ENCODE data around the gene ARID2.

ARID2 gene

GRCh38 chr12:45852508-45852907 lies 123.0 kb downstream of the ARID2 start:
- Histone ChIP-seq H2AK5ac (ENCODE audit: low read length, severe bottlenecking) (no peak overlapping the region), H3K36me3 (ENCODE audit: control insufficient read depth in 1 of 2, insufficient read depth in 2 of 2, low read depth in 1 of 2, low read length in 2 of 2) (peaks cover 20 to 69% of the 10 kb centered on the region in 2 experiments), H3K27me3 (ENCODE audit: control insufficient read depth in 1 of 2, insufficient read depth in 1 of 2, low read length in 2 of 2) (no peaks in the 10 kb centered on the region), H2BK12ac (ENCODE audit: low read length in 2 of 2) (no peak overlapping the region), H3K4me2 (ENCODE audit: low read length, poor library complexity, severe bottlenecking) (no peak overlapping the region), H2BK5ac (ENCODE audit: low read depth, low read length, poor library complexity, severe bottlenecking) (no peak overlapping the region), H3K9me3 (ENCODE audit: control insufficient read depth, low read length) (no peaks in the 10 kb centered on the region), H3K79me1 (replicated peaks; ENCODE audit: low read length, poor library complexity, severe bottlenecking) (peaks cover 7% of the 10 kb centered on the region), H4K91ac (ENCODE audit: low read length) (no peak overlapping the region), H3K4me1 (ENCODE audit: control insufficient read depth, insufficient read depth, low read depth, low read length) (no peaks in the 10 kb centered on the region), H3K4me3 (ENCODE audit: insufficient read depth in 1 of 2, low read depth in 1 of 2, low read length in 2 of 2) (no peak overlapping the region), H3K9ac (ENCODE audit: low read length) (no peak overlapping the region), H2BK120ac (ENCODE audit: low read depth, low read length) (no peak overlapping the region), H3K18ac (ENCODE audit: low read depth in 1 of 2, low read length in 2 of 2) (no peak overlapping the region), H2AFZ (ENCODE audit: low read depth, low read length) (no peak overlapping the region), H4K8ac (ENCODE audit: low read length) (no peak overlapping the region), H3K27ac (ENCODE audit: low read length, poor library complexity, severe bottlenecking) (no peak overlapping the region), H3K23ac (ENCODE audit: low read length in 2 of 2) (no peak overlapping the region), H3K14ac (ENCODE audit: low read length in 2 of 2) (no peak overlapping the region), H3K4ac (ENCODE audit: low read depth in 1 of 2, low read length in 2 of 2) (no peak overlapping the region), H2BK15ac (ENCODE audit: low read depth, poor library complexity, severe bottlenecking) (no peak overlapping the region)
- 99% methylated on average over 5 of the region's 7 CpGs for WGBS
- DNase-seq = no peak

DNA sequence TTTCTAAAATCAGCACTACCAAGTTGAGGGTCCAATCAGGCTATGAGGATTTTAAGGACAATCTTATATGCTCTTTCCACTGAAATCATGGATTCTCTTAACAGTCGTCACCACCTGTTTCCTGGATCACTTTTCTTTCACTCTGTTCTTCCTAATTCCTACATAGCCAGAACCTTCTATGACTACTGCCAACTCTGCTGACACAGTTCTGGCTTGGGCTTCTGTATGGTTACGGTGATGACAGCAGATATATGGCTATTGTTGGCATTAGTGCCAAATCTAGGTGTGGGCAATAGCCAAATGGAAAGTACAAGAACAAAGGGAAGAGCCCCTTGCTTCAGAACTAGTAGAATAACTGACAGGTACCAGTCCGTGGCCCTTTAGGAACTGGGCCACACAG lies 124.0 kb downstream of the ARID2 start:
- 98% methylated on average over 3 of the region's 3 CpGs for WGBS
- H3K4me3 ChIP-seq (ENCODE audit: insufficient read depth in 1 of 2, low read depth in 1 of 2, low read length in 2 of 2) = no peak overlapping the region
- no peak overlapping the region for H2AFZ ChIP-seq (ENCODE audit: low read depth, low read length)
- no peaks in the 10 kb centered on the region for H3K4me1 ChIP-seq (ENCODE audit: control insufficient read depth, insufficient read depth, low read depth, low read length)
- no peak overlapping the region for H4K91ac ChIP-seq (ENCODE audit: low read length)
- H3K4me2 ChIP-seq (ENCODE audit: low read length, poor library complexity, severe bottlenecking) = no peak overlapping the region
- no peak overlapping the region for H2BK120ac ChIP-seq (ENCODE audit: low read depth, low read length)
- H3K9ac ChIP-seq (ENCODE audit: low read length) = no peak overlapping the region
- no peak overlapping the region for H4K8ac ChIP-seq (ENCODE audit: low read length)
- H2BK5ac ChIP-seq (ENCODE audit: low read depth, low read length, poor library complexity, severe bottlenecking) = no peak overlapping the region
- no peak overlapping the region for H2BK15ac ChIP-seq (ENCODE audit: low read depth, poor library complexity, severe bottlenecking)
- no peak for DNase-seq
- no peak overlapping the region for H3K23ac ChIP-seq (ENCODE audit: low read length in 2 of 2)
- H3K9me3 ChIP-seq (ENCODE audit: control insufficient read depth, low read length) = no peaks in the 10 kb centered on the region
- peaks cover 20 to 66% of the 10 kb centered on the region in 2 experiments for H3K36me3 ChIP-seq (ENCODE audit: control insufficient read depth in 1 of 2, insufficient read depth in 2 of 2, low read depth in 1 of 2, low read length in 2 of 2)
- no peak overlapping the region for H2AK5ac ChIP-seq (ENCODE audit: low read length, severe bottlenecking)
- H3K27ac ChIP-seq (ENCODE audit: low read length, poor library complexity, severe bottlenecking) = no peak overlapping the region
- no peaks in the 10 kb centered on the region for H3K27me3 ChIP-seq (ENCODE audit: control insufficient read depth in 1 of 2, insufficient read depth in 1 of 2, low read length in 2 of 2)
- peaks cover 7% of the 10 kb centered on the region for H3K79me1 ChIP-seq (replicated peaks; ENCODE audit: low read length, poor library complexity, severe bottlenecking)
- H3K14ac ChIP-seq (ENCODE audit: low read length in 2 of 2) = no peak overlapping the region
- no peak overlapping the region for H2BK12ac ChIP-seq (ENCODE audit: low read length in 2 of 2)
- no peak overlapping the region for H3K4ac ChIP-seq (ENCODE audit: low read depth in 1 of 2, low read length in 2 of 2)
- no peak overlapping the region for H3K18ac ChIP-seq (ENCODE audit: low read depth in 1 of 2, low read length in 2 of 2)

DNA sequence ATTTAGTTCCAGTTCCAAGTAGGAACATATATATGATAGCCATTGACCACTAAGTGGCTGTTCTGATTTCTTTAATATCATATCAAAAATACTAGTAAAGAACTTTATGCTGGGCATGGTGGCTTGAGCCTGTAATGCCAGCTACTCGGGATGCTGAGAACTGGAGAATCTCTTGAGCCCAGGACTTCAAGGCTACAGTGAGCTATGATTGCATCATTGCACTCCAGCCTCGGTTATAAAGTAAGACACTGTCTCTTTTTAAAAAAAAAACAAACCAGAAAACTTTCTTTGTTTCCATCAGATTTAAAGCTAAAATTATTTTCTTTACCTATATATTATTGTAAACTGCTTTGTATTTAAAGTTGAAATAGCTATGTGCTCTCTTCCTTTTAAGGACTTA lies 133.8 kb downstream of the ARID2 start:
- H3K27me3 ChIP-seq (ENCODE audit: control insufficient read depth in 1 of 2, insufficient read depth in 1 of 2, low read length in 2 of 2) = no peaks in the 10 kb centered on the region
- no peak overlapping the region for H3K27ac ChIP-seq (ENCODE audit: low read length, poor library complexity, severe bottlenecking)
- no peak overlapping the region for H3K4ac ChIP-seq (ENCODE audit: low read depth in 1 of 2, low read length in 2 of 2)
- H3K4me1 ChIP-seq (ENCODE audit: control insufficient read depth, insufficient read depth, low read depth, low read length) = no peaks in the 10 kb centered on the region
- no peak overlapping the region for H4K91ac ChIP-seq (ENCODE audit: low read length)
- H3K9me3 ChIP-seq (ENCODE audit: control insufficient read depth, low read length) = no peaks in the 10 kb centered on the region
- H4K8ac ChIP-seq (ENCODE audit: low read length) = no peak overlapping the region
- no peak overlapping the region for H3K9ac ChIP-seq (ENCODE audit: low read length)
- WGBS = 95% methylated on average over 1 of the region's 2 CpGs
- H2BK15ac ChIP-seq (ENCODE audit: low read depth, poor library complexity, severe bottlenecking) = no peak overlapping the region
- DNase-seq = no peak
- H2AFZ ChIP-seq (ENCODE audit: low read depth, low read length) = no peak overlapping the region
- no peak overlapping the region for H2BK12ac ChIP-seq (ENCODE audit: low read length in 2 of 2)
- H3K23ac ChIP-seq (ENCODE audit: low read length in 2 of 2) = no peak overlapping the region
- H2BK5ac ChIP-seq (ENCODE audit: low read depth, low read length, poor library complexity, severe bottlenecking) = no peak overlapping the region
- no peak overlapping the region for H3K4me2 ChIP-seq (ENCODE audit: low read length, poor library complexity, severe bottlenecking)
- H3K18ac ChIP-seq (ENCODE audit: low read depth in 1 of 2, low read length in 2 of 2) = no peak overlapping the region
- H3K4me3 ChIP-seq (ENCODE audit: insufficient read depth in 1 of 2, low read depth in 1 of 2, low read length in 2 of 2) = no peak overlapping the region
- H3K79me1 ChIP-seq (replicated peaks; ENCODE audit: low read length, poor library complexity, severe bottlenecking) = peaks cover 7% of the 10 kb centered on the region
- no peak overlapping the region for H3K14ac ChIP-seq (ENCODE audit: low read length in 2 of 2)
- H3K36me3 ChIP-seq (ENCODE audit: control insufficient read depth in 1 of 2, insufficient read depth in 2 of 2, low read depth in 1 of 2, low read length in 2 of 2) = peaks cover 9 to 30% of the 10 kb centered on the region in 2 experiments
- no peak overlapping the region for H2BK120ac ChIP-seq (ENCODE audit: low read depth, low read length)
- no peak overlapping the region for H2AK5ac ChIP-seq (ENCODE audit: low read length, severe bottlenecking)

DNA sequence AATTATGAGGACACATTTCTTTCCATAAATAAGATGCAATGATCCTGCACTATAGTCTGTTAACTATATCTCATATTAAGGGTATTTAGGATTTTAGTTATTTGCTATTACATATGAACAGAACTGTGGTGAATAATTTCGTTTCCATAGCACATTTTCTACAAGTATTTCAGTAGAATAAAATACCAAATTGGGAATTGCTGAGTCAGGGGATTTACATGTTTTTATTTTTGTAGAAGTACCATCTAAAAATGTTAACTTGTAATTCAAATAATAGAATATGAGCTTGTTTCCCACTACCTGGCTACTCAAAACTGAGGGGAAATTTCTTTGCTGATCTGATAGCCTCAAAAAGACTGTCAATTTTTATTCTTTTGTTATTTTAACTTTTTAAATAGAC lies 136.8 kb downstream of the ARID2 start:
- no peak overlapping the region for H2BK12ac ChIP-seq (ENCODE audit: low read length in 2 of 2)

More for the DNA sequence above, 136.8 kb downstream of the ARID2 start:
- Histone ChIP-seq H4K8ac (ENCODE audit: low read length) (no peak overlapping the region), H3K9ac (ENCODE audit: low read length) (no peak overlapping the region), H3K36me3 (ENCODE audit: control insufficient read depth in 1 of 2, insufficient read depth in 2 of 2, low read depth in 1 of 2, low read length in 2 of 2) (peaks cover 14 to 24% of the 10 kb centered on the region in 2 experiments), H3K14ac (ENCODE audit: low read length in 2 of 2) (no peak overlapping the region), H2AFZ (ENCODE audit: low read depth, low read length) (no peak overlapping the region), H4K91ac (ENCODE audit: low read length) (no peak overlapping the region), H3K27ac (ENCODE audit: low read length, poor library complexity, severe bottlenecking) (no peak overlapping the region), H3K9me3 (ENCODE audit: control insufficient read depth, low read length) (no peaks in the 10 kb centered on the region), H2BK15ac (ENCODE audit: low read depth, poor library complexity, severe bottlenecking) (no peak overlapping the region), H3K4ac (ENCODE audit: low read depth in 1 of 2, low read length in 2 of 2) (no peak overlapping the region), H3K4me1 (ENCODE audit: control insufficient read depth, insufficient read depth, low read depth, low read length) (no peaks in the 10 kb centered on the region), H3K4me2 (ENCODE audit: low read length, poor library complexity, severe bottlenecking) (no peak overlapping the region), H3K4me3 (ENCODE audit: insufficient read depth in 1 of 2, low read depth in 1 of 2, low read length in 2 of 2) (no peak overlapping the region), H3K27me3 (ENCODE audit: control insufficient read depth in 1 of 2, insufficient read depth in 1 of 2, low read length in 2 of 2) (no peaks in the 10 kb centered on the region), H2AK5ac (ENCODE audit: low read length, severe bottlenecking) (no peak overlapping the region), H2BK120ac (ENCODE audit: low read depth, low read length) (no peak overlapping the region), H2BK5ac (ENCODE audit: low read depth, low read length, poor library complexity, severe bottlenecking) (no peak overlapping the region), H3K18ac (ENCODE audit: low read depth in 1 of 2, low read length in 2 of 2) (no peak overlapping the region), H3K79me1 (replicated peaks; ENCODE audit: low read length, poor library complexity, severe bottlenecking) (peaks cover 9% of the 10 kb centered on the region), H3K23ac (ENCODE audit: low read length in 2 of 2) (no peak overlapping the region)
- WGBS = no CpG with 5 or more reads among the region's 1 CpG
- no peak for DNase-seq

Data from mesenchymal stem cell (in vitro differentiated cells and primary cell).